K562 (cell line): Measurements from ENCODE around the gene NUP85. TPM values are rescaled to one million over a fixed set of nuclear protein-coding genes. Genes with fewer than 3 reads are reported as not detected.

Experiments used
- ATF4 ChIP-seq: fragments of 450-650 bp; formaldehyde crosslinking; IDR thresholded peaks from 2 replicates; pipeline ENCODE4 v1.4.0; 2022; ENCODE audit warnings: mild to moderate bottlenecking, moderate library complexity
- CBX1 ChIP-seq: sonication (generic); IDR thresholded peaks from 2 replicates; pipeline ENCODE4 v1.6.1; 2016; ENCODE audit warnings: antibody characterized with exemption, low read depth, mild to moderate bottlenecking
- E2F4 ChIP-seq: sonication (generic); formaldehyde crosslinking; IDR thresholded peaks from 2 replicates; pipeline ENCODE4 v1.8.0; 2022; ENCODE audit warnings: mild to moderate bottlenecking, low read depth, missing genetic modification reagents
- E2F5 ChIP-seq: sonication (generic); formaldehyde crosslinking; IDR thresholded peaks from 2 replicates; pipeline ENCODE4 v1.8.0; 2022; ENCODE audit warnings: mild to moderate bottlenecking, missing genetic modification reagents
- POLR2A ChIP-seq: fragments of 450-650 bp; conservative IDR thresholded peaks from 2 replicates; pipeline ENCODE4 v1.6.1; 2016
- RUNX1 ChIP-seq: sonication (generic); IDR thresholded peaks from 2 replicates; pipeline ENCODE4 v1.6.1; 2016; ENCODE audit warnings: antibody characterized with exemption, low read depth
- SPI1 ChIP-seq: IDR thresholded peaks from 2 replicates; pipeline ENCODE4 v1.6.1; 2011; ENCODE audit warnings: low read depth, low read length, control low read depth, borderline replicate concordance
- TARDBP ChIP-seq: fragments of 450-650 bp; IDR thresholded peaks from 2 replicates; pipeline ENCODE4 v1.6.1; 2016
- ZNF134 ChIP-seq: fragments of 250-450 bp; sonication (Bioruptor Pico); conservative IDR thresholded peaks from 2 replicates; pipeline ENCODE4 v1.4.0; 2020
- ZNF140 ChIP-seq: fragments of 250-450 bp; sonication (Bioruptor Pico); IDR thresholded peaks from 2 replicates; pipeline ENCODE4 v1.8.0; 2021; ENCODE audit warnings: moderate library complexity, mild to moderate bottlenecking, inconsistent platforms
- ZNF407 ChIP-seq: fragments of 450-650 bp; IDR thresholded peaks from 2 replicates; pipeline ENCODE4 v1.6.1; 2016; ENCODE audit warnings: low read depth
- ZNF445 ChIP-seq: fragments of 250-450 bp; sonication (Bioruptor Pico); IDR thresholded peaks from 2 replicates; pipeline ENCODE4 v1.4.0; 2020; ENCODE audit warnings: low read depth, mild to moderate bottlenecking, moderate library complexity
- ZNF76 ChIP-seq: fragments of 250-450 bp; sonication (Bioruptor Pico); IDR thresholded peaks from 2 replicates; pipeline ENCODE4 v1.4.0; 2020; ENCODE audit warnings: mild to moderate bottlenecking, moderate library complexity, borderline replicate concordance
- polyA plus RNA-seq, 8 experiments: library from polyadenylated mRNA; depleted of rRNA in 4 of 8; stranded (reverse) in 5 of 8; unstranded in 3 of 8; fragments of >200 nt; fragmentation: Nextera tagmentation in 2 of 8; fragmentation: Illumina TruSeq in 1 of 8; extraction: Ambion mirVana in 2 of 8; extraction: Trizol in 1 of 8; gene quantifications; 2 replicates each; pipeline versions ENCODE4 v1.2.1 to v1.2.3, GENCODE V29; 2011 to 2014; ENCODE audit warnings: inconsistent platforms in 1 of 8, missing spikeins in 1 of 8
- total RNA-seq, 7 experiments: library from RNA; depleted of rRNA in 6 of 7; stranded (reverse); fragments of >200 nt in 6 of 7; fragmentation: Illumina TruSeq in 2 of 7; extraction: Trizol in 2 of 7; gene quantifications; 2 replicates each; pipeline versions ENCODE4 v1.2.1 to v1.2.3, GENCODE V29; 2011 to 2021; ENCODE audit warnings: low replicate concordance in 1 of 7

The NUP85 gene
- total and polyA plus RNA-seq, 9 of the 15 experiments (the other 6 are each of a cell fraction or from before 2014, with no cell fraction given), result 50.2 to 177 (median 110) TPM

- TF ChIP-seq ZNF407 (no peak; the same call in 1 of the 2 replicates), ATF4 (CRISPR knock-in tag) (no peak), TARDBP (peak; percentile 20; the same call in 1 of the 2 replicates), ZNF134 (CRISPR knock-in tag) (no peak), ZNF140 (no peak), POLR2A (peak; percentile 95), CBX1 (no peak), E2F4 (CRISPR knock-in tag) (no peak; the same call in 1 of the 2 replicates), E2F5 (CRISPR knock-in tag) (no peak), RUNX1 (no peak), SPI1 (no peak), ZNF445 (CRISPR knock-in tag) (0 out of 2 replicates have a peak, but pooled peaks have one; percentile 44), ZNF76 (0 out of 2 replicates have a peak, but pooled peaks have one; percentile 41)
These were observed 56.0 kb downstream of the NUP85 start, which contains the start of the genes GGA3 and MRPS7 (continued) for GRCh38 chr17:75261336-75262111.
